C4-2B (cell line): ENCODE results near the gene NBEAL2.
A peak's percentile ranks its signal among the peaks of the same experiment; 100 is the strongest.

ENCODE experiments used
- H3K27ac ChIP-seq: fragments of 450-650 bp; 2 replicates; pipeline ENCODE4 v1.5.1; 2017
- ZFX ChIP-seq: fragments of 450-650 bp; IDR thresholded peaks from 2 replicates; pipeline ENCODE4 v1.6.1; 2017
- TF ChIP-seq, protein P1 (sequence below): fragments of 450-650 bp; conservative IDR thresholded peaks from 2 replicates; pipeline ENCODE4 v1.5.1; 2017; ENCODE audit warnings: mild to moderate bottlenecking

Gene NBEAL2

DNA sequence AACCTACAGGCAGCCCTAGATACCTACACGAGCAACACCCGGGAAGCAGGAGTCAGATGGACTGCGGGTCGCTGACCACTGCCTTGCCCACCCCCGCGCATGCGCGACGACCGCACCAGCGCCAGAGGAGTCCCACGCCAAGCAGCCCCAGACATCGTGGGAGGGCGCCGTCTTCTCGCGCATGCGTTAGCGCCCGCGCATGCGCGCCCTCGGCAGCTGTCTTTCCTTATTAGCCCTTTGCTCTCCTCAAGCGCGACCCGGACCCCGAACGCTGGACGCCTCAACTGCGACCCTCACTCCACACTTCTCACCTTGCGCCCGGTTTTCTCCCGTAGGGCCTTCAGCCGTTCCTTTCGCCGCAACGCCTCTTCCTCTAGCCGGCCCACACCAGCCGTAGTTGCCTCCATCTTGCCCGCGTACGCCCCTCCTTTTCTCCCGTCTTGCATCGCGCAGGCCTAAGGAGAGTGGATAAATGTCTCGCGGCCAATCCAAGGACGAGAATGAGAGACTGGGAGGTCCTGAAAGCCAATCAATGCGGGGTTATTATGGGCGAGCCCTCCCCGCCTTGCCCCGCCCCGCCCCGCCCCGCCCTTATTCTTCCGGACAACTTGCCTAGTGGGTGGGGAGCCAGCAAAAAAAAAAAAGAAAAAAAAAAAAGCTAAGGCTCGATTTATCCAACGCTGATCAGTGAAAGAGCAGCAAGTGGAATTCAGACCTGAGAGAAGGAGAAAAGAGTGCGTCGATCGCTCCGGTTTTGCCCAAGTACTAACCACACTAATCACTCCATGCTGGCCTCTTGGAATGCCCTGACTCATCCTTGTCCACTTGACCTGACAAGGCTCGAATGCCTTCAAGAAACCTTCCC, 2.9 kb upstream of the NBEAL2 start, which contains the start of gene CCDC12:
TSS of gene CCDC12 (minus strand) at position 420 of the 865 bp plus-strand sequence. CDS start at position 407, 13 bp downstream.
- peak within 1 kb of the TSS; percentile 88 for H3K27ac ChIP-seq
- TF ChIP-seq, protein P1, sequence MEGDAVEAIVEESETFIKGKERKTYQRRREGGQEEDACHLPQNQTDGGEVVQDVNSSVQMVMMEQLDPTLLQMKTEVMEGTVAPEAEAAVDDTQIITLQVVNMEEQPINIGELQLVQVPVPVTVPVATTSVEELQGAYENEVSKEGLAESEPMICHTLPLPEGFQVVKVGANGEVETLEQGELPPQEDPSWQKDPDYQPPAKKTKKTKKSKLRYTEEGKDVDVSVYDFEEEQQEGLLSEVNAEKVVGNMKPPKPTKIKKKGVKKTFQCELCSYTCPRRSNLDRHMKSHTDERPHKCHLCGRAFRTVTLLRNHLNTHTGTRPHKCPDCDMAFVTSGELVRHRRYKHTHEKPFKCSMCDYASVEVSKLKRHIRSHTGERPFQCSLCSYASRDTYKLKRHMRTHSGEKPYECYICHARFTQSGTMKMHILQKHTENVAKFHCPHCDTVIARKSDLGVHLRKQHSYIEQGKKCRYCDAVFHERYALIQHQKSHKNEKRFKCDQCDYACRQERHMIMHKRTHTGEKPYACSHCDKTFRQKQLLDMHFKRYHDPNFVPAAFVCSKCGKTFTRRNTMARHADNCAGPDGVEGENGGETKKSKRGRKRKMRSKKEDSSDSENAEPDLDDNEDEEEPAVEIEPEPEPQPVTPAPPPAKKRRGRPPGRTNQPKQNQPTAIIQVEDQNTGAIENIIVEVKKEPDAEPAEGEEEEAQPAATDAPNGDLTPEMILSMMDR = no peak

DNA sequence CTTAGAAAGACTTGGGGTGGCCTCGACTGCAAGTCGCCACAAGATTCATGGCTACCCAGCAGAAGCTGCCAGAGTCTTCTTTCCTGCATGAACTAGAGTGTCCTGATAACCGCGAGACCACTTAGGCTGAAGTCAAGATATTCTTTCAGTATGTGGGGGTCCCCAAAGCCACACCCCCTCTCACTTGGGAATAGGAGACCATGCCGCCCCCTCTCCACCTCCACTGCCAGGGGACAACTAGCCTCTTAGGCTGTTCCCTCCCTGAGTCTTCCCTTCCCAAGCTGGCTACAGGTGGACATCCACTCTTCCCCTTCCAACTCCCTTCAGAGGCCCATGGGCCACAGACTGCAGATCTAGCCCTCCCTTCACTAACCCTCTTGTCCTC, 1.7 kb upstream of the NBEAL2 start:
- TF ChIP-seq ZFX = no peak
- TF ChIP-seq, protein P1 = no peak
- peak overlapping the region; percentile 88 for H3K27ac ChIP-seq

- no peak for TF ChIP-seq ZFX
- TF ChIP-seq, protein P1 = no peak
- H3K27ac ChIP-seq = peak overlapping the region; percentile 88
These were observed 1.1 kb upstream of the NBEAL2 start for GRCh38 chr3:46978381-46978780.

- TF ChIP-seq, protein P1 = no peak
- no peak; the same call in 1 of the 2 replicates for TF ChIP-seq ZFX
- H3K27ac ChIP-seq = peak overlapping the region; percentile 88
These were observed 562 bp downstream of the NBEAL2 start for GRCh38 chr3:46979958-46980497.

DNA sequence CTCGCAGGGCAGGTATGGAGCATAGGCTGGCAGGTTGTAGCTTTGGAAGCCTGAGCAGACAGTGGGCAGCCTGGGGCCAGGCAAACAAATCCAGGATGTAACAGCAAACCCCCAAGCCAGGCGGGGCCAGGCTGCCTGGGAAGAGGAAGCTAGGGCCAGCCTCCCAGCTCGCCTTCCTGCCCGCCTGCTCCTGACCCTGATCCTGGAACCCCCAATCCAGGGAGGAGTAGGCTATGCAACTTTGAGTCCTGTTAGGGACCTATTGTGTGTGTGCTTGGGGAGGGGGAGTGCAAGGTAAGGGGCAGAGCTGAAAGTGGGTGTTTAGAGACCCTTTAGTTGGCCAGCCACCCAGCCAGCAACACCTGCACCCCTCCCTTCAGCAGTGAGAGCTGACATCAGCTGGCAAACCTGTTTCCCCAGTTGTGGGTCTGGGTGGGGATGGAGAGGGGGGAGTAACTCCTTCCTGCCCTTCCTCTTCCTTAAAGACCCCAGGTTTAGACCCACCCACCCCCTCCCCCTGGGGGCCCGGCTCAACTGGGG, 2.5 kb downstream of the NBEAL2 start:
- TF ChIP-seq, protein P1 = no peak
- TF ChIP-seq ZFX = no peak
- peak overlapping the region; percentile 26 for H3K27ac ChIP-seq

DNA sequence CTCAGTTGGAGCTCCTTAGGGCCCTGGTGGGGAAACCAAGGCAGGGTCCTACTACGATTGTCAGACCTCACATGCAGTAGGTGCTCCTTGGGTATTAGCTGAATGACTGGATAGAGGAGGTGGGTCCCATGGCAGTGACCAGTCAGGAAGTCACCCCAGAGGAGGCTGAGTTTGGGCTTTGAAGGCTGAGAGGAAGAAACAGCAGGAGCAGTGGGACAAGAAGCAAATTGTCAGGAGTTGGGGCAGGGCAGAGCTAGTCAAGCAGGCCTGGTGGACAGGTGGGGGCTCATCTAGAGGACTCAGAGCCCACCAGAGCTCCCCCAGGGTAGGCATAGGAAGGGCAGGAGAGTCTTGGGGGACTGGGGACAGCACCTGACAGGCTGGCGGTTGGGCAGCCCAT, 3.1 kb downstream of the NBEAL2 start:
- TF ChIP-seq, protein P1 = no peak
- TF ChIP-seq ZFX = no peak
- no peak overlapping the region; the same call in 1 of the 2 replicates for H3K27ac ChIP-seq
